Stimulated activated CD8-positive, alpha-beta memory T cell treated with anti-CD3 and anti-CD28 coated beads, Interleukin-15, amount 100 ng/mL, for 24 hours (primary cell): Measurements from ENCODE around the gene SUZ12.
"Not testable (repeated sequence)": the region's sequence is repeated elsewhere in the genome, so short reads cannot be mapped to it uniquely, and the experiment has no call there.

Source experiments
- DNase-seq: peaks from one replicate; pipeline ENCODE4 v3.0.0-alpha.2; 2020; ENCODE audit warnings: low read depth

Gene SUZ12

GRCh38 chr17:31964131-31964530 lies 27.3 kb downstream of the SUZ12 start:
- not testable (repeated sequence) for DNase-seq

GRCh38 chr17:31967648-31968047 lies 30.8 kb downstream of the SUZ12 start:
- DNase-seq = no peak

DNA sequence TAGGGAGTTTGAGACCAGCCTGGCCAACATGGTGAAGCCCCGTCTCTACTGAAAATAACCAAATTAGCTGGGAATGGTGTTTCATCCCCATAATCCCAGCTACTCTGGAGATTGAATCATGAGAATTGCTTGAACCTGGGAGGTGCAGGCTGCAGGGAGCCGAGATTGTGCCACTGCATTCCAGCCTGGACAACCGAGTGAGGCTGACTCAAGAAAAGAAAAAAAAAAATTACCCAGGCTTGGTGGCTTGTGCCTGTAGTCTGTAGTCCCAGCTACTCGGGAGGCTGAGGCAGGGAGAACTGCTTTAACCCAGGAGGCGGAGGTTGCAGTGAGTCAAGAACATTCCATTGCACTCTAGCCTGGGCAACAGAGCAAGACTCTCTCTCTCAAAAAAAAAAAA lies 33.6 kb downstream of the SUZ12 start:
- DNase-seq = not testable (repeated sequence)

DNA sequence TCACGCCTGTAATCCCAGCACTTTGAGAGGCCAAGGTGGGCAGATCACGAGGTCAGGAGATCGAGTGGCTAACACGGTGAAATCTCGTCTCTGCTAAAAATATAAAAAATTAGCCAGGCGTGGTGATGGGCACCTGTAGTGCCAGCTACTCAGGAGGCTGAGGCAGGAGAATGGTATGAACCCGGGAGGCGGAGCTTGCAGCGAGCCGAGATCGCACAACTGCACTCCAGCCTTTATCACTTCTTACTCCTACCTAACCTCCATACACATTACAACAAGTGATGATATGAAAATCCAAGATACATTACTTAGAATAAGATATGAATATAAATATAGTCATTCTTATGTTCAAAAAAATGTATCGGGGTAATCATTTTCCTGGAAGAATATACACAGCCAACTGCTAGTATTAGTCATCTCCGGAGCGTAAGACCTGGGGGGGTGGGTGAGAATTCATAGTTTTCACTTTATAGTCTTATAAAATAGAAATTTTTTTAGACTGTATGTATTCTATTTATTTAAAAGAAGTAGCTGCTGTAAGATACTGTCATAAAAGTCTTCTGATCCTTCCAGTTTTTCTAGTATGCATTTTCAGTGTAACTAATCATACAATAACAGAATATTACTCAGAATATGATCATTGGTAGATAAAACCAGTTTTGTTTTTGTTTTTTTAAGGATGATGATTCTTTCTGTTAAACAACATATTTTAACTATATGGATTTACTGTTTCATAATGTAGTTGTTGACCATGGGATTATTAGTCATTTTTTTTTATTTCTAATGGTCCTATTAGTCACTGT lies 37.7 kb downstream of the SUZ12 start:
- not testable (repeated sequence) for DNase-seq

GRCh38 chr17:31975391-31975790 lies 38.6 kb downstream of the SUZ12 start:
- not testable (repeated sequence) for DNase-seq

DNA sequence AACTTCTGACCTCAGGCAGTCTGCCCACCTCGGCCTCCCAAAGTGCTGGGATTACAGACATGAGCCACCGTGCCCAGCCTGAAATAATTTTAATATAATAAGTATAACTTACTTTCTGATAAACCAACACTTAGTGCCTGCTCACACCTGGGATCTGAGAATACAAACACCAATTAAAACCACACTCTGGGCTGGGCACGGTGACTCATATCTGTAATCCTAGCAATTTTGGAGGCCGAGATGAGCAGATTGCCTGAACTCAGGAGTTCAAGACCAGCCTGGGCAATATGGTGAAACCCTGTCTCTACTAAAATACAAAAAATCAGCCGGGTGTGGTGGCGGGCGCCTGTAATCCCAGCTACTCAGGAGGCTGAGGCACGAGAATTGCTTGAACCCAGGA lies 55.0 kb downstream of the SUZ12 start:
- DNase-seq = not testable (repeated sequence)

DNA sequence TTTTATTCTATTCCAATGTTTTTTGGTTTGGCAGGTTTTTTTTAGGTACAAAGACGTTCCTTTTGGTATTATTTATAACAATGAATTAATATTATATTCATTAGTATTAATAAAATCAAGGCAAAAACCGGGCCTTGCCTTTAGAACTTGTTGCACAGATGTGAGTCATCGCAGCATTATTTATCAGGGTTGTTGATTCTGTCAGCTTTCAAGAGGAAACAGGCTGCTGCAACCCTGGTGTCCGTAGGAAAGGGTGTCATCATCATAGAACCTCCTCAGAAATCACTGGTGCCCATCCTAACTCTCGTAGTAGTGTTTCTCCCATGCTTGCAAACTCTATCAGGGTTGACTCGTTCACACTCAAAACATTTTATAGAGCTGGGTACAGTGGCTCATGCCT lies 60.2 kb downstream of the SUZ12 start:
- DNase-seq = no peak

DNA sequence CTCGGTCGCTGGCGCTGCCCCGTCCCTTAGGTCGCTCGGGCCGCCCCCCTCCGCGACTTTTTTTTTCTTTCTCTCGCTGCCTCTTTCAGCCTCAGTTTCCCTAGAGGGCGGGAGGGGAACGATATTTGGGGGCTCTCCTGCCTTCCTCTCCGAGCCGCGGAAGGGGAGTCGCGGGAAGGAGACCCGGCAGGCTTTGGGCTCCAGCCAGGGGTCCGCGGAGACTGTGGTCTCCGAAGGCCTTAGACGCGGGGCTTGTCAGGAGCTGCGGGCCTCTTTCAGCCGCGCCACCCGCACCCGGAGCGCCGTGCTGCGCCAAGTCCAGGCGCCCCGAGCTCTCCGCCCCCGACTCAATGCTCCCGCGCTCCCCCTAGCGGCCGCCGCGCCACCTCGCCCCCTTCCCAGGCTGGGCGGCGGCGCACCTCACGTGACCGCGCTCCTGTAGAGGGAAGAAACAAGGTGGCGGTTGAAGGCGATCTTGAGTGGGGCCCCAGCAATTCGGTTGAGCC lies 70.2 kb downstream of the SUZ12 start, which contains the start of gene LRRC37B:
LRRC37B (plus strand) TSS at position 427 of the 506 bp plus-strand sequence. CDS start 14,010 bp downstream, outside the sequence.
- peak; percentile 85 for DNase-seq

GRCh38 chr17:32007463-32008298 lies 70.9 kb downstream of the SUZ12 start:
- peak; percentile 13 for DNase-seq

- no peak for DNase-seq
Measured at GRCh38 chr17:32009262-32009542, 72.4 kb downstream of the SUZ12 start.

DNA sequence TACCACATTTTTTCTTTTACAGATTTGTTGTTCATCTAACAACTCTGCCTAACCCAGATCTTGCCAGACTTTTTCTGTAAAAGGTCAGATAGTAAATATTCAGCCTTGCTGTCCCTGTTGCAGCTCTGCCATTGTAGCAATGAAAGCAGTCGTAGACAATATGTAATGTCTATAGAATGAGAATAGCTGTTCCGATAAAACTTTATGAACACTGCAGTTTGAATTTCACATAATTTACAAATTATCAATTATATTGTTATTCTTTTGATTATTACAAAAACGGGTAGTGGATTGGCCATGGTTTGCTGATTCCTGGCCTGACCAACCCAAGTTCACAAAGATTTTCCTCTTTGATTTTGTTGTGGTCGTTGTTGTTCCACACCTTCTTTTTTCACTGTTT lies 73.3 kb downstream of the SUZ12 start:
- no peak for DNase-seq

- no peak for DNase-seq
Measured at GRCh38 chr17:32015245-32016013, 78.6 kb downstream of the SUZ12 start.

DNA sequence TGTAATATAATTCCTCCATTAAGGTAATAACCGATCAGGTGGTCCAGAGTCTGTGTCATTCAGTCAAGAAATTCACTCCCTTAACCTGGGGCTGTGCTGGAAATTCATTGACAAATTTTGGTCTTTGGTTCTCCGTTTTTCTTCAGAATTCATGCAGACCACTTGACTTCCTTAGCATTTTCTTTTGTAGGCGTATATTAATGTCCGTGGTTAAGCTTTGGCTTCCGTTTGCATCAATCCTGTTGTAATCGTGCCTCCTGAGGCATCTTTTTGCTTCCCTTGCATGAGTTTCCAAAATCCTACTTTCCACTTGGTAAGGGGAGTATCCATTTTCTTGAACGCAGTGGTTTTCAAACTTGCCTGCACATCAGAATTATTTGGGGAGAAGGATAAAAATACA lies 79.4 kb downstream of the SUZ12 start:
- no peak for DNase-seq

DNA sequence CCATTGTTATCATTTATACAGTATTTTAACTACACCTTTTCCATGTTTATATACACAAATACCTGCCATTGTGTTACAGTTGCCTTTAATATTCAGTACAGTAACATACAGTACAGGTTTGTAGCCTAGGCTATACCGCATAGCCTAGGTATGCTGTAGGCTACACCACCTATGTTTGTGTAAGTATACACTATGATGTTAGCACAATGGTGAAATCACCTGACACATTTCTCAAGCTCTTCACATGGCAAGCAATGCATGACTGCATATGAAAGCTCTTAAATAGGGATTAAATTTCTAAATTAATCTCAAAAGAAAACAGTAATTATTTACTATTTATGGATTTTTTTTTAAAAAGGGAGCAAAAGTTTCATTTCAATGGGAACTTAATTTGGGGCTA lies 82.4 kb downstream of the SUZ12 start:
- no peak for DNase-seq

DNA sequence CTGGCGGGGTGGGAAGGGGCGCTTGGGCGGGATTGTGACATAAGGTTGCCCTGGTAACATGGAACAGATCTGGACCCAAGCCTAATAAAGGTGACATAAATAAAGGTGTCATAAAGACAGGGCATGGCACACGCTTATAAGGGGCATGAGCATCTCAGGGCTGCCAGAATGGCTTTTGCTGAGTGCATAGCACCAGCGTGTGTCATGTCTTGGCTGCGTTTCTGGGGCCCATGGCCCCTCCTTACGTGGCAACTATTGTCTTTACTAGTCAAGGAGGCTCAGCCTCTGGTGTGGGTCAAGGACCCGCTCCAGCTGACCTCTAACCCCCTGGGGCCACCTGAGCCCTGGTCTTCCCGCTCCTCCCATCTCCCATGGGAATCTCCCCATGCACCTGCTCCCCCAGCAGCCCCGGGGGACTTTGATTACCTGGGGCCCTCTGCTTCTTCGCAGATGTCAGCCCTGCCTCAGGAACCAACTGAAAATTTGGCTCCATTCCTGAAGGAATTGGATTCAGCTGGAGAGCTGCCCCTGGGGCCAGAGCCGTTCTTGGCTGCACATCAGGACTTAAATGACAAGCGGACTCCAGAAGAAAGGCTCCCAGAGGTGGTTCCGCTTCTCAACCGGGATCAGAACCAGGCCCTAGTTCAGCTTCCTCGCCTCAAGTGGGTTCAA lies 84.3 kb downstream of the SUZ12 start:
- DNase-seq = no peak

- no peak for DNase-seq
Measured at GRCh38 chr17:32021615-32021955, 84.8 kb downstream of the SUZ12 start.

GRCh38 chr17:32022554-32022953 lies 85.7 kb downstream of the SUZ12 start:
- not testable (repeated sequence) for DNase-seq

DNA sequence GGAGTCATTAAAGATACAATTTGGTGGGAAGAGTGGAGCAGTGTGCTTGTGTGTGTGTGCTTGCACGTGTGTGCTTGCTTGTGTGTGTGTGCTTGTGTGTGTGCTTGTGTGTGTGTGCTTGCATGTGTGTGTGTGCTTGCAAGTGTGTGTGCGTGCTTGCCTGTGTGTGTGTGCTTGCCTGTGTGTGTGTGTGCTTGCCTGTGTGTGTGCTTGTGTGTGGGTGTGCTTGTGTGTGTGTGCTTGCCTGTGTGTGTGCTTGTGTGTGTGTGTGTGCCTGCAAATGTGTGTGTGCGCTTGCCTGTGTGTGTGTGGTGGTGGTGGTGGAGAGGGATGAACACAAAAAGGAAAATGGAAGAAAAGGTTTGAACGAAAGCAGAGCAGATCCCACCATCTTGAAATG lies 90.5 kb downstream of the SUZ12 start:
- DNase-seq = not testable (repeated sequence)

DNA sequence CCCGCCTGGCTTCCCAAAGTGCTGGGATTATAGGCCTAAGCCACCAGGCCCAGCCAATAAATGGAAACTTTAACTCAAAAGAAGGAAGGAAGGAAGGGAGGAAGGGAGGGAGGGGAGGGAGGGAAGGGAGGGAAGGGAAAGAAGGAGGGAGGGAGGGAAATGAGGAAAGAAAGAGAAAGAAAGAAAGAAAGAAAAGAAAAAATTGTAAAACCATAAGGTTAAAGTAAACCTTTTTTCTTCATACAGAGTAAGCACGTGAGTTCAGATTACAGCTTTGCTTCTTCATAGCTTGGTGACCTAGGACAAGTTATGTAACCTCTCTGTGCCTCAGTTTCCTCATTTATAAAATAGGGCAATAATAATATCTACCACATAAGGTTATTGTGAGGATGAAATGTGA lies 96.4 kb downstream of the SUZ12 start:
- no peak for DNase-seq

GRCh38 chr17:32033812-32034211 lies 97.0 kb downstream of the SUZ12 start:
- not testable (repeated sequence) for DNase-seq

DNA sequence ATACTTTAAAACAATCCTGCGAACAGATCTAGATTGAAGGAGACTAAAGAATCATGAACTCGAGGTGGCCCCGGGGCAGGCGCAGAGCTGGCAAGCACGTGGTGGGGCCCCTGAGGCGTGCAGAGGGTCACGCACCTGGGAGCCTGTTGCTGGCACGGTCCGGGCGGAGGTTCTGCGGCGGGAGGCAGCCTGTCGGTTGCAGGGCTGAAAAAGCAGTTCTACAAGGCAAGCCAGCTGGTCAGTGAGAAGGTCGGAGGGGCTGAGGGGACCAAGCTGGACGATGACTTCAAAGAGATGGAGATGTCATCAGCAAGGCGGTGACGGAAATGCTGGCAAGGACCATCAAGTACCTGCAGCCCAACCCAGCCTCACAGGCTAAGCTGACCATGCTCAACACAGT lies 103.4 kb downstream of the SUZ12 start:
- DNase-seq = not testable (repeated sequence)
